HEK293T (cell line): ENCODE data around the gene LRP8.

Source experiments
- CTCF ChIA-PET: fragments of 350-600 bp; formaldehyde crosslinking; extraction: SDS; loops from one replicate; lab custom pipeline; 2021; ENCODE audit warnings: antibody characterized with exemption, inconsistent platforms; lab: Yijun Ruan, JAX
- POLR2A ChIA-PET: fragments of 350-600 bp; formaldehyde crosslinking; extraction: SDS; loops from one replicate; lab custom pipeline; 2020; ENCODE audit warnings: antibody characterized with exemption, inconsistent platforms; lab: Yijun Ruan, JAX
- DNase-seq: peaks from one replicate; pipeline ENCODE4 v3.0.0; 2012; ENCODE audit warnings: mixed read lengths; ENCODE audit errors: extremely low spot score
- ARNT ChIP-seq: fragments of 450-650 bp; IDR thresholded peaks from 2 replicates; pipeline ENCODE4 v1.6.1; 2017; ENCODE audit warnings: mild to moderate bottlenecking
- BHLHE40 ChIP-seq: fragments of 450-650 bp; IDR thresholded peaks from 2 replicates; pipeline ENCODE4 v1.6.1; 2016; ENCODE audit warnings: mild to moderate bottlenecking, moderate library complexity, borderline replicate concordance
- CTBP1 ChIP-seq: fragments of 450-650 bp; IDR thresholded peaks from 2 replicates; pipeline ENCODE4 v1.6.1; 2016; ENCODE audit warnings: borderline replicate concordance
- ELF4 ChIP-seq: fragments of 450-650 bp; IDR thresholded peaks from 2 replicates; pipeline ENCODE4 v1.6.1; 2017; ENCODE audit warnings: antibody characterized with exemption
- FOXA1 ChIP-seq: fragments of 450-650 bp; IDR thresholded peaks from 2 replicates; pipeline ENCODE4 v1.6.1; 2016; ENCODE audit warnings: mild to moderate bottlenecking
- FOXK2 ChIP-seq: fragments of 450-650 bp; IDR thresholded peaks from 2 replicates; pipeline ENCODE4 v1.6.1; 2016; ENCODE audit warnings: mild to moderate bottlenecking
- FOXM1 ChIP-seq: fragments of 450-650 bp; IDR thresholded peaks from 2 replicates; pipeline ENCODE4 v1.6.1; 2017; ENCODE audit warnings: mild to moderate bottlenecking, borderline replicate concordance
- HDGF ChIP-seq: fragments of 450-650 bp; IDR thresholded peaks from 2 replicates; pipeline ENCODE4 v1.6.1; 2017; ENCODE audit warnings: antibody characterized with exemption, borderline replicate concordance
- L3MBTL2 ChIP-seq: fragments of 450-650 bp; conservative IDR thresholded peaks from 2 replicates; pipeline ENCODE4 v1.6.1; 2016; ENCODE audit warnings: mild to moderate bottlenecking
- LEF1 ChIP-seq: fragments of 450-650 bp; IDR thresholded peaks from 2 replicates; pipeline ENCODE4 v1.6.1; 2017; ENCODE audit warnings: mild to moderate bottlenecking, borderline replicate concordance
- NFRKB ChIP-seq: fragments of 450-650 bp; IDR thresholded peaks from 2 replicates; pipeline ENCODE4 v1.6.1; 2016; ENCODE audit warnings: mild to moderate bottlenecking, moderate library complexity
- SP1 ChIP-seq: fragments of 450-650 bp; IDR thresholded peaks from 2 replicates; pipeline ENCODE4 v1.6.1; 2017
- SUZ12 ChIP-seq: fragments of 450-650 bp; IDR thresholded peaks from 2 replicates; pipeline ENCODE4 v1.6.1; 2016; ENCODE audit warnings: mild to moderate bottlenecking
- TARDBP ChIP-seq: fragments of 450-650 bp; IDR thresholded peaks from 2 replicates; pipeline ENCODE4 v1.6.1; 2016
- ZNF384 ChIP-seq: fragments of 450-650 bp; IDR thresholded peaks from 2 replicates; pipeline ENCODE4 v1.6.1; 2016
- TF ChIP-seq, protein P1 (sequence below): fragments of 450-650 bp; IDR thresholded peaks from 2 replicates; pipeline ENCODE4 v1.6.1; 2016

LRP8 gene

GRCh38 chr1:53278298-53278725, 49.6 kb downstream of the LRP8 start:
- CTCF ChIA-PET = interaction anchor here (0.6 to 3.5 kb wide), 13 partner anchors 8 to 207 kb away, joined by 3 to 28 read pairs (median 4); no protein-coding TSS in a partner anchor
- peak; percentile 78 for DNase-seq
- TF ChIP-seq CTBP1 (no peak), FOXA1 (no peak), ELF4 (no peak), SUZ12 (no peak), BHLHE40 (no peak), L3MBTL2 (no peak)
- TF ChIP-seq, protein P1, sequence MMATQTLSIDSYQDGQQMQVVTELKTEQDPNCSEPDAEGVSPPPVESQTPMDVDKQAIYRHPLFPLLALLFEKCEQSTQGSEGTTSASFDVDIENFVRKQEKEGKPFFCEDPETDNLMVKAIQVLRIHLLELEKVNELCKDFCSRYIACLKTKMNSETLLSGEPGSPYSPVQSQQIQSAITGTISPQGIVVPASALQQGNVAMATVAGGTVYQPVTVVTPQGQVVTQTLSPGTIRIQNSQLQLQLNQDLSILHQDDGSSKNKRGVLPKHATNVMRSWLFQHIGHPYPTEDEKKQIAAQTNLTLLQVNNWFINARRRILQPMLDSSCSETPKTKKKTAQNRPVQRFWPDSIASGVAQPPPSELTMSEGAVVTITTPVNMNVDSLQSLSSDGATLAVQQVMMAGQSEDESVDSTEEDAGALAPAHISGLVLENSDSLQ = no peak
- POLR2A ChIA-PET = interaction anchor here (1.2 kb wide), 1 partner anchor 115 kb away, joined by 6 read pairs; no protein-coding TSS in a partner anchor

- POLR2A ChIA-PET = no interaction called here
- CTCF ChIA-PET = interaction anchor here (3.5 kb wide), 1 partner anchor 116 kb away, joined by 28 read pairs; no protein-coding TSS in a partner anchor
- DNase-seq = no peak
- TF ChIP-seq CTBP1 (no peak), ELF4 (no peak), L3MBTL2 (no peak), FOXM1 (no peak), ARNT (no peak), FOXA1 (no peak), TARDBP (no peak), BHLHE40 (no peak), ZNF384 (no peak), SP1 (no peak), LEF1 (no peak), FOXK2 (no peak), NFRKB (no peak), HDGF (no peak), SUZ12 (no peak)
- TF ChIP-seq, protein P1 = no peak
Observed at GRCh38 chr1:53277326-53277725, 50.5 kb downstream of the LRP8 start.

- CTCF ChIA-PET = interaction anchor here (3.5 kb wide), 1 partner anchor 117 kb away, joined by 28 read pairs; no protein-coding TSS in a partner anchor
Observed at GRCh38 chr1:53276902-53277281, 51.0 kb downstream of the LRP8 start.

DNA sequence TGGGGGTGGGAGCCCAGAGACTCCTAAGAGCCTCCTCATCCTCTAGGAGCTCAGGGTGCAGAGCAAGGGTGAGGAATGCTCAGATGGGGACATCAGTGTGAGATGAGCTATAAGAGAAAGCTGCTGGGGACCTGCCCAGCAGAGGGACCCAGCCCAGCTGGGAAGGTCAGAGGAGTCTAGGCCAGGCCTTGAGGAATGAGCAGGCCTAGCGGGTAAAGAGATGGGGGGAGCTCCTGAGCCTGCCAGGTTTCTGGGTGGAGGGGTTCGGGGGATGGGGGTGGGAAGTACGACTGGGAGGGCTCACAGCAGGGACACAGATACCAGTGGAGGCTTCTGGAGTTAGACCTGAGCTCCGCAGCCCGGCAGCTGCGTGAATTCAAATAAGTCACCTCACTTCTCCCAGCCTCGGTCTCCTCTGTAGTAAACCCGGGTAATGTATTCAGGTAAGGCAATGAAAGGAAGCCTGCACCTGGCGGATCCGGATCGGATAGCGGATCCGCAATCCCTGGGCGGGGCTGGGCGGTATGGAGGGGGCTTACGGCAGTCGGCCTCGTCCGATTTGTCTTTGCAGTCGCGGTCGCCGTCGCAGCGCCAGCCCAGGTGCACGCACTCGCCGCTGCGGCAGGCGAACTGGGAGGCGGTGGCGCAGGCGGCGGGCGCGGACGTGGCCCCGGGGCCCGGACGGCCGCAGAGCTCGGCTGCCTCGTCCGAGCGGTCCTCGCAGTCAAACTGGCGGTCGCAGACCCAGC, 51.5 kb downstream of the LRP8 start:
- POLR2A ChIA-PET = no interaction called here
- no peak for DNase-seq

More at GRCh38 chr1:53276902-53277281, 51.0 kb downstream of the LRP8 start:
- POLR2A ChIA-PET = no interaction called here
- no peak for DNase-seq
- TF ChIP-seq FOXK2 (no peak), TARDBP (no peak), ARNT (no peak), SUZ12 (no peak), NFRKB (no peak), HDGF (no peak), ELF4 (no peak), CTBP1 (no peak), BHLHE40 (no peak), ZNF384 (no peak), LEF1 (no peak)

GRCh38 chr1:53275566-53275965, 52.3 kb downstream of the LRP8 start:
- ChIA-PET POLR2A (no interaction called here), CTCF (interaction anchor here (0.7 kb wide), 1 partner anchor 139 kb away, joined by 3 read pairs; no protein-coding TSS in a partner anchor)
- DNase-seq = no peak
- TF ChIP-seq ZNF384 (no peak), ELF4 (no peak), NFRKB (no peak)

More for the DNA sequence above, 51.5 kb downstream of the LRP8 start:
- TF ChIP-seq TARDBP (no peak), FOXM1 (no peak), LEF1 (no peak), CTBP1 (no peak), SP1 (no peak), SUZ12 (no peak), L3MBTL2 (no peak), FOXA1 (no peak), FOXK2 (no peak), HDGF (no peak), NFRKB (no peak), ELF4 (no peak), ZNF384 (no peak), BHLHE40 (no peak), ARNT (no peak)
- TF ChIP-seq, protein P1 = no peak
- CTCF ChIA-PET = no interaction called here

DNA sequence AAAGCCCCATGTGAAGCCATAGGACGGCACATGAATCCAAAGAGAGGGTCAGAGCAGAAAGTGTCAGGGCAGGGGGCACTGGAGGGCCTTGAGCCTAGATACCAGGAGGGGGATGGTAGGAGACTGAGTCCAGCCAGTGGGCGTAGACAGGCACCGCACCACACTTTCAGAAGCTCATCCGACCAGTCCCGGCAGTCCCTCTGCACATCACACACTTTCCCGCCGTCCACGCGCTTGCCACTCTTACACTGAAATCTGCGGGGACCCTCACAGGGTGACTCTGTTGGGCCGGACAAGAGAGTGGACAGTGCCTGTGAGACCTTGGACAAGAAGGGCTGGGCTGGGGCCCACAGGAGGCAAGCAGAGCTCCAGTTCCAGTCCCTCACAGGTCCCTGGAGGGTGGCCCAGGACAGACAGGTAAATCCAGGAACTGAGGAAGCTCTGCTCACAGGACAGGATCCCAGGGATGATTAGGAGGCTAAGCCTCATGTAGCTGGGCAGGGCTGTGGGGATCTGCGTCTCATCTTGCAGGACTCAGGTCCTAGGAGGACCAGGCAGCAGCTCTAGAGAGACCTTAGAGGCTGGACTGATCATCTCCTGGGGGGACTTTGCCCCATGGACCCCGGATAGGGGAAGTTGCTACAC, 53.2 kb downstream of the LRP8 start:
- ChIA-PET POLR2A (interaction anchor here (1.5 kb wide), 1 partner anchor 119 kb away, joined by 3 read pairs; no protein-coding TSS in a partner anchor), CTCF (interaction anchor here (0.7 to 1.3 kb wide), 2 partner anchors 119 to 139 kb away, joined by 3 to 7 read pairs; no protein-coding TSS in a partner anchor)
- no peak for TF ChIP-seq CTBP1
- TF ChIP-seq, protein P1 = no peak
- TF ChIP-seq LEF1 = no peak
- TF ChIP-seq BHLHE40 = no peak
- TF ChIP-seq L3MBTL2 = no peak
- no peak for TF ChIP-seq ELF4
- no peak for TF ChIP-seq SUZ12
- no peak for TF ChIP-seq HDGF
- no peak for TF ChIP-seq ZNF384
- no peak for TF ChIP-seq NFRKB
- no peak for DNase-seq
